Measurements from ENCODE around the gene FKBP5.

FKBP5 gene

GRCh38 chr6:35534407-35535170 is 154.1 kb downstream of the FKBP5 start:
- no peak for DNase-seq

- no peak for DNase-seq
These were observed 154.7 kb downstream of the FKBP5 start for GRCh38 chr6:35533981-35534380.

DNA sequence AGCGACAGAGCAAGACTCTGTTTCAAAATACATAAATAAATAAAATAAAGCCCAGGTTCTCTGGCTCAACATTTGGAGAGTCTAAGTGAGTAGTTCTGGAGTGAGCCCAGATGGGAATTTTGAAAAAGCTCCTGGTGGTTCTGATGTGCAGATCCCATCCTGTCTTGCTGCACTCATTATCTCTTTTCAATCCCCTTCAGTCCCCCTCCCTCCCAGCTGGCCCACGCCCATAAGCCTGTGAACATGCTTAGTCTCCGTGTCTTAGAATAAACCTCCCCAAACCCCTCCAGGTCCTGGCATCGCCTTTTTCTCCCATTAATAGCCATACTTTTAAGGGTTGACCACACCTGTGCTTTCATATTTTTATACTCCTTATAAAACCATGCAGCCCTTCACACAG is 156.6 kb downstream of the FKBP5 start:
- DNase-seq = no peak

DNA sequence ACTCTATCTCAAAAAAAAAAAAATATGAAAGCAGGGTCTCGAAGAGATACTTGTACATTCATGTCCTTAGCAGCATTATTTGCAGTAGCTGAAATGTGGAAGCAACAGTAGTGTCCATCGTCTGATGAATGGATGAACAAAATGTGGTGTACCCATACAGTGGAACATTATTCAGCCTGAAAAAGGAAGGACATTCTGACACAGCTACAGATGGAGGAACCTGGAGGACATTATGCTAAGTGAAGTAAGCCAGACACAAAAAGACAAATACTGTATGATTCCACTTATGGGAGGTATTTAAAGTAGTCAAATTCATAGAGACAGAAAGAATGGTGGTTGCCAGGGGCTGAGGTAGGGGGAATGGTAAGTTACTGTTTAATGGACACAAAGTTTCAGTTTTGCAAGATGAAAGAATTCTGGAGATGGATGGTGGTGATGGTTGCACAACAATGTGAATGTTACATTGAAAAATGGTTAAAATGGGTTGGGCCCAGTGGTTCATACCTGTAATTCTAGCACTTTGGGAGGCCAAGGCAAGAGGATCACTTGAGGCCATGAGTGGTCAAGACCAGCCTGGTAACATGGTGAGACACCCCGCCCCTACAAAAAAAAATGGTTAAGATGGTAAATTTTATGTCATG is 164.2 kb downstream of the FKBP5 start:
- DNase-seq = no peak

Measured in stimulated activated CD4-positive, alpha-beta T cell treated with anti-CD3 and anti-CD28 coated beads, Interleukin-2, amount 100 ng/mL, for 48 hours (primary cell).